H9 (cell line): Measurements from ENCODE around the gene TMEM135. TPM values are rescaled to one million over a fixed set of nuclear protein-coding genes. Genes with fewer than 3 reads are reported as not detected.

Experiments used
- DNase-seq: peaks from one replicate; pipeline ENCODE4 v3.0.0-alpha.2; 2017
- H2AFZ ChIP-seq: one replicate; pipeline ENCODE4 v1.6.1; 2013; ENCODE audit warnings: mild to moderate bottlenecking, low read length, control low read depth, moderate library complexity
- H2AK5ac ChIP-seq: 2 replicates; pipeline ENCODE4 v1.6.1; 2013; ENCODE audit warnings: low read length, control low read depth, mixed read lengths; ENCODE audit not compliant: insufficient read length
- H2BK120ac ChIP-seq: one replicate; pipeline ENCODE4 v1.6.1; 2013; ENCODE audit warnings: low read depth, mild to moderate bottlenecking, low read length, control low read depth, inconsistent platforms; ENCODE audit not compliant: poor library complexity, severe bottlenecking
- H2BK12ac ChIP-seq: 2 replicates; pipeline ENCODE4 v1.6.1; 2013; ENCODE audit warnings: low read length, control low read depth, mixed read lengths, low read depth; ENCODE audit not compliant: insufficient read length
- H2BK15ac ChIP-seq: 2 replicates; pipeline ENCODE4 v1.6.1; 2013; ENCODE audit warnings: low read depth, low read length, control low read depth
- H2BK20ac ChIP-seq: one replicate; pipeline ENCODE4 v1.6.1; 2013; ENCODE audit warnings: low read depth, mild to moderate bottlenecking, low read length, control low read depth, inconsistent platforms; ENCODE audit not compliant: poor library complexity, severe bottlenecking
- H2BK5ac ChIP-seq: 2 replicates; pipeline ENCODE4 v1.6.1; 2013; ENCODE audit warnings: low read length, control low read depth, mixed read lengths; ENCODE audit not compliant: insufficient read length
- H3K14ac ChIP-seq: 2 replicates; pipeline ENCODE4 v1.6.1; 2013; ENCODE audit warnings: low read length, control low read depth; ENCODE audit not compliant: insufficient read depth
- H3K18ac ChIP-seq: 2 replicates; pipeline ENCODE4 v1.6.1; 2013; ENCODE audit warnings: low read depth, mild to moderate bottlenecking, mixed read lengths, low read length, control low read depth; ENCODE audit not compliant: insufficient read length
- H3K23ac ChIP-seq: 2 replicates; pipeline ENCODE4 v1.6.1; 2013; ENCODE audit warnings: low read length, control low read depth, mixed read lengths, low read depth; ENCODE audit not compliant: insufficient read length
- H3K23me2 ChIP-seq: 2 replicates; pipeline ENCODE4 v1.6.1; 2013; ENCODE audit warnings: low read depth, mild to moderate bottlenecking, mixed read lengths, low read length, control low read depth; ENCODE audit not compliant: insufficient read length, poor library complexity, severe bottlenecking
- H3K27ac ChIP-seq: 2 replicates; pipeline ENCODE4 v1.5.1; 2013; ENCODE audit warnings: low read length, control low read depth, mixed read lengths, low read depth; ENCODE audit not compliant: insufficient read length
- H3K27me3 ChIP-seq: 2 replicates; pipeline ENCODE4 v1.6.1; 2013; ENCODE audit warnings: low read length, control low read depth, inconsistent platforms; ENCODE audit not compliant: insufficient read depth
- H3K4ac ChIP-seq: 2 replicates; pipeline ENCODE4 v1.6.1; 2013; ENCODE audit warnings: low read depth, mild to moderate bottlenecking, control low read depth, inconsistent platforms, low read length, moderate library complexity
- H3K4me1 ChIP-seq: 2 replicates; pipeline ENCODE4 v1.6.1; 2013; ENCODE audit warnings: low read length, control low read depth, inconsistent platforms; ENCODE audit not compliant: insufficient read depth
- H3K4me2 ChIP-seq: 2 replicates; pipeline ENCODE4 v1.6.1; 2013; ENCODE audit warnings: low read length, control low read depth, mixed read lengths; ENCODE audit not compliant: insufficient read length, insufficient read depth
- H3K56ac ChIP-seq: 2 replicates; pipeline ENCODE4 v1.6.1; 2013; ENCODE audit warnings: low read depth, mild to moderate bottlenecking, mixed read lengths, low read length, control low read depth; ENCODE audit not compliant: insufficient read length
- H3K79me1 ChIP-seq: 2 replicates; pipeline ENCODE4 v1.6.1; 2013; ENCODE audit warnings: low read depth, mild to moderate bottlenecking, moderate library complexity, low read length, control low read depth, inconsistent platforms; ENCODE audit not compliant: insufficient read depth, poor library complexity, severe bottlenecking
- H3K79me2 ChIP-seq: 2 replicates; pipeline ENCODE4 v1.6.1; 2013; ENCODE audit warnings: low read length, control low read depth, inconsistent platforms; ENCODE audit not compliant: insufficient read depth
- H3K9ac ChIP-seq: 2 replicates; pipeline ENCODE4 v1.6.1; 2013; ENCODE audit warnings: low read length, control low read depth, mixed read lengths; ENCODE audit not compliant: insufficient read length; ENCODE audit errors: extremely low read depth
- H3K9me3 ChIP-seq: one replicate; pipeline ENCODE4 v1.6.1; 2013; ENCODE audit warnings: low read depth, low read length, inconsistent platforms; ENCODE audit not compliant: control insufficient read depth
- H3T11ph ChIP-seq: one replicate; pipeline ENCODE4 v1.6.1; 2013; ENCODE audit warnings: mild to moderate bottlenecking, low read length, control low read depth, inconsistent platforms
- H4K20me1 ChIP-seq: one replicate; pipeline ENCODE4 v1.6.1; 2013; ENCODE audit not compliant: control insufficient read depth, insufficient read length, insufficient read depth
- H4K5ac ChIP-seq: 2 replicates; pipeline ENCODE4 v1.6.1; 2013; ENCODE audit warnings: low read depth, mild to moderate bottlenecking, mixed read lengths, low read length, control low read depth; ENCODE audit not compliant: insufficient read length
- H4K8ac ChIP-seq: replicated peaks from 2 replicates; pipeline ENCODE4 v1.6.1; 2013; ENCODE audit warnings: low read length, control low read depth, mixed read lengths, low read depth; ENCODE audit not compliant: insufficient read length
- H4K91ac ChIP-seq: 2 replicates; pipeline ENCODE4 v1.6.1; 2013; ENCODE audit warnings: low read depth, mild to moderate bottlenecking, moderate library complexity, mixed read lengths, low read length, control low read depth; ENCODE audit not compliant: insufficient read length
- H3K27ac Mint-ChIP-seq, 3 experiments: 2 replicates in 2 of 3; 3 replicates in 1 of 3; pipeline ENCODE4 v1.8.0; 2020 to 2021; ENCODE audit warnings: mixed read lengths in 3 of 3, mild to moderate bottlenecking in 1 of 3, moderate library complexity in 1 of 3
- H3K27me3 Mint-ChIP-seq: 2 replicates; pipeline ENCODE4 v1.8.0; 2021; ENCODE audit warnings: low read depth, mild to moderate bottlenecking, moderate library complexity, mixed read lengths
- H3K36me3 Mint-ChIP-seq, 3 experiments: 2 replicates in 2 of 3; 3 replicates in 1 of 3; pipeline ENCODE4 v1.8.0; 2020 to 2021; ENCODE audit warnings: low read depth in 3 of 3, mixed read lengths in 3 of 3; ENCODE audit not compliant: insufficient read depth in 1 of 3
- H3K4me1 Mint-ChIP-seq, 2 experiments: 2 replicates each; pipeline ENCODE4 v1.8.0; 2020; ENCODE audit warnings: mixed read lengths in 2 of 2
- H3K4me3 Mint-ChIP-seq, 2 experiments: 2 replicates in 1 of 2; 3 replicates in 1 of 2; pipeline ENCODE4 v1.8.0; 2020 to 2021; ENCODE audit warnings: mild to moderate bottlenecking in 2 of 2, mixed read lengths in 2 of 2, moderate library complexity in 1 of 2
- H3K9me3 Mint-ChIP-seq, 2 experiments: 2 replicates in 1 of 2; 3 replicates in 1 of 2; pipeline ENCODE4 v1.8.0; 2020; ENCODE audit warnings: mild to moderate bottlenecking in 2 of 2, mixed read lengths in 2 of 2, moderate library complexity in 1 of 2
- WGBS: extraction: QIAGEN DNeasy Blood & Tissue Kit; methylation state at CpG from one replicate; pipeline ENCODE4 v1.1.7; 2013; ENCODE audit warnings: missing lambda C conversion rate, low lambda C conversion rate, mixed read lengths; ENCODE audit not compliant: insufficient read length; ENCODE audit errors: extremely low coverage; 5-methylcytosine and 5-hydroxymethylcytosine counted together
- total RNA-seq: library from RNA; stranded (reverse); gene quantifications from 2 replicates; pipeline ENCODE4 v1.2.1, GENCODE V29; 2021
- TF ChIP-seq, protein P1 (sequence below): fragments of 200-600 bp; sonication (generic); conservative IDR thresholded peaks from 3 replicates; pipeline ENCODE4 v1.8.0; 2021; ENCODE audit warnings: antibody characterized with exemption, mild to moderate bottlenecking

TMEM135 gene
- total RNA-seq, 1 experiment from 2014 or later, result 25.2 TPM

DNA sequence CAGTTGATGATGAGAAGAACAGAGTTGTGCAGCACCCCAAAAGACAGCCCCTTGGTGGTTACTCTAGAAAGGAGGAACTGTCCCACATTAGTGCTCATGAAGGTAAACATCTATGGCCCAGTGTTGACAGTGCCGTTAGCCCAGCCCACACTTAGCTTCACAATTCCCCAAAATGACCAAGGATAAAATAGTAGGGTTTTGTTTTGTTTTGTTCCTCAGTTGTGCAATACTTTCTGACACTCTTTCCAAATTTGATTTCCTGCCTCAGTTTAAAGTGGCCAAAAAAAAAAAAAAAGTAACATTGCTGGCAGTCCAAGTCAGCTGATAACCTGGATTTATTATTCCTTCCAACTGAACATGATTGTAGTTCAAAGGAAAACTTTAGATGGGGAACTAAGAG is 269.4 kb downstream of the TMEM135 start:
- Histone ChIP-seq H2BK12ac (no peak overlapping the region), H3K27ac (no peak overlapping the region), H2BK20ac (no peak overlapping the region), H4K91ac (no peak overlapping the region), H3K9me3 (no peaks in the 10 kb centered on the region), H3K79me1 (no peaks in the 10 kb centered on the region), H2AK5ac (no peak overlapping the region), H3K79me2 (no peaks in the 10 kb centered on the region), H2BK120ac (no peak overlapping the region), H3K4me2 (no peak overlapping the region), H3T11ph (no peak overlapping the region), H4K20me1 (no peaks in the 10 kb centered on the region), H3K18ac (no peak overlapping the region), H2BK15ac (no peak overlapping the region), H3K27me3 (no peaks in the 10 kb centered on the region), H2AFZ (no peak overlapping the region), H4K8ac (no peak overlapping the region), H3K14ac (no peak overlapping the region), H3K56ac (no peak overlapping the region), H3K23me2 (no peaks in the 10 kb centered on the region), H2BK5ac (no peak overlapping the region), H3K4ac (no peak overlapping the region), H3K23ac (no peak overlapping the region), H3K4me1 (no peaks in the 10 kb centered on the region; the same call in 1 of the 2 replicates), H4K5ac (no peak overlapping the region), H3K9ac (no peak overlapping the region)
- no peak overlapping the region for H3K4me3 Mint-ChIP-seq
- peaks cover 7 to 20% of the 10 kb centered on the region in 2 experiments for H3K4me1 Mint-ChIP-seq
- H3K27ac Mint-ChIP-seq, result peak overlapping the region in 2 of 3 experiments; percentile 58 to 72; a peak in 3 of 7 replicates
- H3K36me3 Mint-ChIP-seq, result no peaks in the 10 kb centered on the region; a peak in 1 of 7 replicates
- TF ChIP-seq, protein P1, sequence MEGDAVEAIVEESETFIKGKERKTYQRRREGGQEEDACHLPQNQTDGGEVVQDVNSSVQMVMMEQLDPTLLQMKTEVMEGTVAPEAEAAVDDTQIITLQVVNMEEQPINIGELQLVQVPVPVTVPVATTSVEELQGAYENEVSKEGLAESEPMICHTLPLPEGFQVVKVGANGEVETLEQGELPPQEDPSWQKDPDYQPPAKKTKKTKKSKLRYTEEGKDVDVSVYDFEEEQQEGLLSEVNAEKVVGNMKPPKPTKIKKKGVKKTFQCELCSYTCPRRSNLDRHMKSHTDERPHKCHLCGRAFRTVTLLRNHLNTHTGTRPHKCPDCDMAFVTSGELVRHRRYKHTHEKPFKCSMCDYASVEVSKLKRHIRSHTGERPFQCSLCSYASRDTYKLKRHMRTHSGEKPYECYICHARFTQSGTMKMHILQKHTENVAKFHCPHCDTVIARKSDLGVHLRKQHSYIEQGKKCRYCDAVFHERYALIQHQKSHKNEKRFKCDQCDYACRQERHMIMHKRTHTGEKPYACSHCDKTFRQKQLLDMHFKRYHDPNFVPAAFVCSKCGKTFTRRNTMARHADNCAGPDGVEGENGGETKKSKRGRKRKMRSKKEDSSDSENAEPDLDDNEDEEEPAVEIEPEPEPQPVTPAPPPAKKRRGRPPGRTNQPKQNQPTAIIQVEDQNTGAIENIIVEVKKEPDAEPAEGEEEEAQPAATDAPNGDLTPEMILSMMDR, result no peak
- no CpG with 5 or more reads among the region's 1 CpG for WGBS
- no peaks in the 10 kb centered on the region for H3K27me3 Mint-ChIP-seq
- no peaks in the 10 kb centered on the region for H3K9me3 Mint-ChIP-seq
- DNase-seq, result no peak
